ENCODE data around the gene TSPAN13. TPM values are rescaled to one million over a fixed set of nuclear protein-coding genes. Genes with fewer than 3 reads are reported as not detected.

TSPAN13 gene
- total and polyA plus RNA-seq, 2 donors (not counting 1 experiment from before 2014, with no cell fraction given): 23.0 to 26.2 TPM

DNA sequence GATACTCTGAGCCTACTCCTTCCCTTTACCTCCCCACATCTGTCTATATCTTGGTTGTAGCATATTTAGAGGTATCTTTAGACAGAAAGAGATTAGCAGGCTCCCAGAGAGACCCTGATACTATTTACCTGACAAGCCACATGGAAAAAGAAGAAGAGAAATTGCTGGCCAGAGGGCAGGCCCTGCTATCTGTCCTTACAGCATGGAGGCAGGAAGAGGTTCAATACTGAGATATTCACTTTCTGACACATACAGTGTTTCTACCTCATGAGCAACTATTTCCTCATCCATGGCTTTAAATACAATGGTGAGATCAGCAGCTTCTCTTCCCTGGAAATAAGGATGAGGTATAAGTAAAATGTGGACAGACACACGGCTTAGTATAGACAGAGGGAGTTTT, 33.9 kb upstream of the TSPAN13 start:
- WGBS (ENCODE audit: insufficient coverage): no CpG with 5 or more reads among the region's 1 CpG
- no peaks in the 10 kb centered on the region for H3K4me1 Mint-ChIP-seq

DNA sequence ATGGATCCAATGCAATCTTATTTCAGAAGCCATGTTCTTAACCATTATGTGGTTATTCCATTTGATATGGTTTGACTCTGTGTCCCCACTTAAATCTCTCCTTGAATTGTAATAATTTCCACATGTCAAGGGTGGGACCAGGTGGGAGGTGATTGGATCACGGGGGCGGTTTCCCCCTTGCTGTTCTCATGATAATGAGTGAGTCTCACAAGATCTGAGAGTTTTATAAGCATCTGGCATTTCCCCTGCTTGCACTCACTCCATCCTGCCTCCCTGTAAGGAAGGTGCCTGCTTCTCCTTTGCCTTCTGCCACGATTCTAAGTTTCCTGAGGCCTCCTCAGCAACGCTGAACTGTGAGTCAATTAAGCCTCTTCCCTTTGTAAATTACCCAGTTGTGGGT, 32.0 kb upstream of the TSPAN13 start:
- POLR2A ChIA-PET: no interaction called here
- Mint-ChIP-seq H3K4me3 (no peak overlapping the region), H3K4me1 (no peaks in the 10 kb centered on the region), H3K27ac (no peak overlapping the region), H3K27me3 (no peaks in the 10 kb centered on the region), H3K9me3 (ENCODE audit: insufficient read depth) (no peaks in the 10 kb centered on the region)
- Histone ChIP-seq H3K27ac (ENCODE audit: low read length in 2 of 2) (no peak overlapping the region), H3K4me3 (ENCODE audit: control extremely low read depth in 1 of 5, extremely low read depth in 1 of 5, insufficient read depth in 1 of 5, low read depth in 2 of 5, low read length in 4 of 5) (no peak overlapping the region), H3K79me2 (ENCODE audit: control insufficient read depth, insufficient read depth, low read length) (no peaks in the 10 kb centered on the region), H3K4me1 (ENCODE audit: control insufficient read depth in 2 of 2, insufficient read depth in 2 of 2, low read length in 2 of 2) (no peaks in the 10 kb centered on the region), H3K9ac (ENCODE audit: low read length) (no peak overlapping the region), H4K20me1 (ENCODE audit: control insufficient read depth, insufficient read depth, low read length, poor library complexity, severe bottlenecking) (no peaks in the 10 kb centered on the region), H3K27me3 (replicated peaks in 1 of 4; ENCODE audit: control extremely low read depth in 1 of 4, control insufficient read depth in 3 of 4, insufficient read depth in 4 of 4, low read length in 3 of 4) (no peaks in the 10 kb centered on the region), H3K9me3 (ENCODE audit: control extremely low read depth in 1 of 3, control insufficient read depth in 2 of 3, insufficient read depth in 1 of 3, low read length in 2 of 3) (no peaks in the 10 kb centered on the region), H3K36me3 (replicated peaks in 1 of 2; ENCODE audit: control extremely low read depth in 1 of 2, control insufficient read depth in 1 of 2, extremely low read depth in 1 of 2, insufficient read depth in 2 of 2, low read length in 1 of 2) (no peaks in the 10 kb centered on the region), H3K4me2 (replicated peaks; ENCODE audit: low read depth, low read length, poor library complexity, severe bottlenecking) (no peak overlapping the region), H2AFZ (ENCODE audit: insufficient read depth, low read depth, low read length, poor library complexity, severe bottlenecking) (no peak overlapping the region)
- WGBS (ENCODE audit: insufficient coverage): no CpG with 5 or more reads among the region's 4 CpGs
- CTCF ChIA-PET: no interaction called here
- ATAC-seq (ENCODE audit: low read depth) (no peak), DNase-seq (no peak)
- TF ChIP-seq EZH2 (IDR thresholded peaks at IDR 0.05; ENCODE audit: borderline replicate concordance, insufficient read depth, low read depth, low read length, poor library complexity, severe bottlenecking): no peak
- TF ChIP-seq, protein P1, sequence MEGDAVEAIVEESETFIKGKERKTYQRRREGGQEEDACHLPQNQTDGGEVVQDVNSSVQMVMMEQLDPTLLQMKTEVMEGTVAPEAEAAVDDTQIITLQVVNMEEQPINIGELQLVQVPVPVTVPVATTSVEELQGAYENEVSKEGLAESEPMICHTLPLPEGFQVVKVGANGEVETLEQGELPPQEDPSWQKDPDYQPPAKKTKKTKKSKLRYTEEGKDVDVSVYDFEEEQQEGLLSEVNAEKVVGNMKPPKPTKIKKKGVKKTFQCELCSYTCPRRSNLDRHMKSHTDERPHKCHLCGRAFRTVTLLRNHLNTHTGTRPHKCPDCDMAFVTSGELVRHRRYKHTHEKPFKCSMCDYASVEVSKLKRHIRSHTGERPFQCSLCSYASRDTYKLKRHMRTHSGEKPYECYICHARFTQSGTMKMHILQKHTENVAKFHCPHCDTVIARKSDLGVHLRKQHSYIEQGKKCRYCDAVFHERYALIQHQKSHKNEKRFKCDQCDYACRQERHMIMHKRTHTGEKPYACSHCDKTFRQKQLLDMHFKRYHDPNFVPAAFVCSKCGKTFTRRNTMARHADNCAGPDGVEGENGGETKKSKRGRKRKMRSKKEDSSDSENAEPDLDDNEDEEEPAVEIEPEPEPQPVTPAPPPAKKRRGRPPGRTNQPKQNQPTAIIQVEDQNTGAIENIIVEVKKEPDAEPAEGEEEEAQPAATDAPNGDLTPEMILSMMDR (IDR thresholded peaks at IDR 0.05): no peak
- intact Hi-C loops (cut with micrococcal nuclease): no loop called here

More for the DNA sequence above, 33.9 kb upstream of the TSPAN13 start:
- no peak for TF ChIP-seq EZH2 (IDR thresholded peaks at IDR 0.05; ENCODE audit: borderline replicate concordance, insufficient read depth, low read depth, low read length, poor library complexity, severe bottlenecking)
- TF ChIP-seq, protein P1 (IDR thresholded peaks at IDR 0.05): no peak
- Histone ChIP-seq H4K20me1 (ENCODE audit: control insufficient read depth, insufficient read depth, low read length, poor library complexity, severe bottlenecking) (no peaks in the 10 kb centered on the region), H3K4me1 (ENCODE audit: control insufficient read depth in 2 of 2, insufficient read depth in 2 of 2, low read length in 2 of 2) (no peaks in the 10 kb centered on the region), H3K36me3 (replicated peaks in 1 of 2; ENCODE audit: control extremely low read depth in 1 of 2, control insufficient read depth in 1 of 2, extremely low read depth in 1 of 2, insufficient read depth in 2 of 2, low read length in 1 of 2) (no peaks in the 10 kb centered on the region), H3K27ac (ENCODE audit: low read length in 2 of 2) (no peak overlapping the region), H3K4me2 (replicated peaks; ENCODE audit: low read depth, low read length, poor library complexity, severe bottlenecking) (no peak overlapping the region), H3K9me3 (ENCODE audit: control extremely low read depth in 1 of 3, control insufficient read depth in 2 of 3, insufficient read depth in 1 of 3, low read length in 2 of 3) (no peaks in the 10 kb centered on the region), H3K79me2 (ENCODE audit: control insufficient read depth, insufficient read depth, low read length) (no peaks in the 10 kb centered on the region), H3K4me3 (ENCODE audit: control extremely low read depth in 1 of 5, extremely low read depth in 1 of 5, insufficient read depth in 1 of 5, low read depth in 2 of 5, low read length in 4 of 5) (no peak overlapping the region), H3K27me3 (replicated peaks in 1 of 4; ENCODE audit: control extremely low read depth in 1 of 4, control insufficient read depth in 3 of 4, insufficient read depth in 4 of 4, low read length in 3 of 4) (no peaks in the 10 kb centered on the region), H2AFZ (ENCODE audit: insufficient read depth, low read depth, low read length, poor library complexity, severe bottlenecking) (no peak overlapping the region), H3K9ac (ENCODE audit: low read length) (no peak overlapping the region)
- ChIA-PET CTCF (no interaction called here), POLR2A (no interaction called here)
- no peak for DNase-seq
- intact Hi-C loops (cut with micrococcal nuclease): no loop called here
- Mint-ChIP-seq H3K27ac (no peak overlapping the region), H3K4me3 (no peak overlapping the region), H3K27me3 (no peaks in the 10 kb centered on the region), H3K9me3 (ENCODE audit: insufficient read depth) (no peaks in the 10 kb centered on the region)
- ATAC-seq (ENCODE audit: low read depth): no peak

All from B cell (primary cell).